Endothelial cell of umbilical vein (primary cell): Measurements from ENCODE around the gene HOXA9. TPM values are rescaled to one million over a fixed set of nuclear protein-coding genes. Genes with fewer than 3 reads are reported as not detected.

ENCODE experiments used
- BruUV-seq: library from RNA; stranded (reverse); fragments of 400-500 nt; replicated peaks from 2 replicates; lab custom pipeline; 2021; lab: Mats Ljungman, UMichigan
- CTCF ChIA-PET: fragments of 300-600, 350-600 bp; sonication (Branson Sonifier 250); formaldehyde crosslinking; loops from one replicate; lab custom pipeline; 2021; ENCODE audit warnings: antibody characterized with exemption, inconsistent platforms; lab: Charles Lee
- POLR2A ChIA-PET: fragments of 300-600, 350-600 bp; sonication (Branson Sonifier 250); formaldehyde crosslinking; loops from one replicate; lab custom pipeline; 2021; ENCODE audit warnings: antibody characterized with exemption, inconsistent platforms; lab: Charles Lee
- DNase-seq: peaks from one replicate; pipeline ENCODE4 v3.0.0-alpha.2; 2011; ENCODE audit warnings: low read depth, low spot score
- FAIRE-seq: peaks from 2 replicates; lab custom pipeline; 2011; peaks lifted over from hg19 to GRCh38; lab: Jason Lieb, UNC
- H2AFZ ChIP-seq: 2 replicates; pipeline ENCODE4 v1.6.0; 2012; ENCODE audit warnings: low read depth, low read length, control low read depth, inconsistent platforms
- H3K27ac ChIP-seq: 2 replicates; pipeline ENCODE4 v1.5.1; 2011; ENCODE audit warnings: low read depth, mild to moderate bottlenecking, control low read depth, low read length, moderate library complexity; ENCODE audit not compliant: insufficient read depth
- H3K27me3 ChIP-seq, 2 experiments: 2 replicates each; pipeline versions ENCODE4 v1.6.0 to v1.6.1; 2011; ENCODE audit warnings: low read length in 2 of 2, mixed read lengths in 1 of 2; ENCODE audit not compliant: control insufficient read depth in 2 of 2, insufficient read depth in 2 of 2
- H3K36me3 ChIP-seq, 2 experiments: 2 replicates in 1 of 2; 3 replicates in 1 of 2; pipeline ENCODE4 v1.5.1; 2011; ENCODE audit warnings: low read length in 2 of 2, mild to moderate bottlenecking in 1 of 2, moderate library complexity in 1 of 2; ENCODE audit not compliant: control insufficient read depth in 2 of 2, insufficient read depth in 2 of 2; ENCODE audit errors: extremely low read depth in 1 of 2
- H3K4me1 ChIP-seq: 3 replicates; pipeline ENCODE4 v1.5.1; 2011; ENCODE audit warnings: mild to moderate bottlenecking, low read length; ENCODE audit not compliant: control insufficient read depth, insufficient read depth; ENCODE audit errors: extremely low read depth
- H3K4me2 ChIP-seq: 2 replicates; pipeline ENCODE4 v1.6.1; 2011; ENCODE audit warnings: low read length, control low read depth, mixed read lengths; ENCODE audit not compliant: insufficient read depth
- H3K4me3 ChIP-seq, 3 experiments: fragments of 200-600 bp in 1 of 3; sonication (generic), shearing (Covaris generic) in 1 of 3; replicated peaks in 1 of 3; 2 replicates each; pipeline ENCODE4 v1.5.1; 2011 to 2016; ENCODE audit warnings: control low read depth in 3 of 3, low read length in 3 of 3, mild to moderate bottlenecking in 2 of 3, inconsistent platforms in 1 of 3, low read depth in 1 of 3, moderate library complexity in 1 of 3; ENCODE audit not compliant: insufficient read depth in 1 of 3
- H3K79me2 ChIP-seq: 2 replicates; pipeline ENCODE4 v1.6.0; 2012; ENCODE audit warnings: low read length, inconsistent platforms; ENCODE audit not compliant: control insufficient read depth, insufficient read depth
- H3K9ac ChIP-seq: replicated peaks from 2 replicates; pipeline ENCODE3; 2011; ENCODE audit warnings: low read length, control low read depth; ENCODE audit not compliant: insufficient read depth; ENCODE audit errors: extremely low read depth
- H3K9me1 ChIP-seq: replicated peaks from 3 replicates; pipeline ENCODE4 v1.6.0; 2011; ENCODE audit warnings: mild to moderate bottlenecking, low read length; ENCODE audit not compliant: control insufficient read depth, insufficient read depth; ENCODE audit errors: extremely low read depth
- H3K9me3 ChIP-seq: replicated peaks from 2 replicates; pipeline ENCODE4 v1.5.1; 2012; ENCODE audit warnings: low read length, inconsistent platforms; ENCODE audit not compliant: control insufficient read depth, insufficient read depth
- H4K20me1 ChIP-seq: replicated peaks from 2 replicates; pipeline ENCODE3; 2011; ENCODE audit warnings: mild to moderate bottlenecking, low read length; ENCODE audit not compliant: control insufficient read depth, insufficient read depth; ENCODE audit errors: extremely low read depth
- JUN ChIP-seq: IDR thresholded peaks from 2 replicates; pipeline ENCODE4 v1.6.1; 2011; ENCODE audit warnings: borderline replicate concordance, low read depth; ENCODE audit not compliant: insufficient read length, insufficient read depth
- MAX ChIP-seq: IDR thresholded peaks from 2 replicates; pipeline ENCODE4 v1.6.1; 2011; ENCODE audit not compliant: insufficient read depth, insufficient read length
- POLR2A ChIP-seq: IDR thresholded peaks from 2 replicates; pipeline ENCODE4 v1.6.1; 2012; ENCODE audit warnings: low read depth, mild to moderate bottlenecking, control low read depth, low read length
- dilution Hi-C: fragments of 300-500 bp; cut with MboI; formaldehyde crosslinking; loops from one replicate; pipeline ENCODE4 v1.15.0; 2019; ENCODE audit warnings: low sequenced_read_pairs; ENCODE audit not compliant: extremely low pct_ligation_motif_present
- intact Hi-C: fragments of 100-400 bp; cut with micrococcal nuclease; formaldehyde crosslinking; loops from one replicate; pipeline ENCODE4 v1.10.0; 2022
- polyA plus RNA-seq, 4 experiments: library from polyadenylated mRNA; depleted of rRNA in 3 of 4; stranded (reverse) in 3 of 4; unstranded in 1 of 4; fragments of >200 nt; gene quantifications; 2 replicates each; pipeline versions ENCODE4 v1.2.1 to v1.2.3, GENCODE V29; 2011 to 2012; ENCODE audit warnings: missing spikeins in 1 of 4
- total RNA-seq: library from RNA; stranded (reverse); gene quantifications from 2 replicates; pipeline ENCODE4 v1.2.3, GENCODE V29; 2021
- TF ChIP-seq, protein P1 (sequence below), 2 donors: IDR thresholded peaks; 1 replicate in 1 of 2; 2 replicates in 1 of 2; pipeline ENCODE4 v1.5.1; 2011; ENCODE audit warnings: low read length in 2 of 2, mild to moderate bottlenecking in 2 of 2, moderate library complexity in 2 of 2, control low read depth in 1 of 2, inconsistent platforms in 1 of 2, low read depth in 1 of 2; ENCODE audit not compliant: insufficient read depth in 1 of 2; ENCODE audit errors: extremely low read depth in 1 of 2

The HOXA9 gene
- total and polyA plus RNA-seq, 2 donors (not counting 3 experiments of a cell fraction or from before 2014, with no cell fraction given), result 47.2 to 61.6 TPM

DNA sequence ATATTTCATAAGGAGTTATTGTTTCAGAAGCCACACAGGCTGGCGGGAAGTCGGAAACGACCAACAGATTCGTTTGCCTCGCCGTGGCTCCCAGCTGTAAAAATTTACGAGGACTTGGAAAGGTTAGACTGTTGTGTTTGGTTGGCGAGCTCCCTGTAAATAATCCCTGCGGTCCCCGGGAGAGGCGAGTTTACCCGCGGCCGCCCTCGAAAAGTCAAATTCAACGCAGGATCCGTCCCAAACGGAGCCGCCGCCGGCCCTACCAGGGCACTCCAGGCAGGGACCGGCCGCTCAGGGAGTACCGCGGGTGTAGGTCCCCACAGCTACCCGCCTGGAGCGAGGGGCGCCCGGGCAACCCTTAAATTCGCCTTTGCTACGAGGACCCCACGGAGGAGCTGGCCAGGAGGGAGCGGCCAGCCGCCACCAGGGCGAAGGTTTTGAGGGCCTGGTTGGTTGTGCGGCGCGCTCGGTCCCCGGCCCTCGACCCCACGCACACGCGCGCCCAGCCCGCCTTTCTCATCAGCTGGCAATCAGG lies 726 bp upstream of the HOXA9 start:
- CTCF ChIA-PET, result interaction anchor here (0.8 to 7.4 kb wide), 12 partner anchors 8 to 931 kb away, joined by 3 to 42 read pairs (median 4); partner anchors contain the start of gene HOXA3
- no peaks in the 10 kb centered on the region for H3K27me3 ChIP-seq
- no peak for TF ChIP-seq POLR2A
- TF ChIP-seq MAX, result no peak
- peak overlapping the region; percentile 31 to 98 (median 63) for H3K4me3 ChIP-seq
- no peak for FAIRE-seq
- no TSS peak for BruUV-seq
- dilution Hi-C loops (loop anchor here (10.0 to 25.0 kb wide), 3 partner anchors 311 to 979 kb away; no protein-coding TSS in a partner anchor), intact Hi-C loops (loop anchor here (1.0 to 2.0 kb wide), 4 partner anchors 8 to 63 kb away; partner anchors contain the start of genes HOXA10 and HOXA2)
- H3K36me3 ChIP-seq, result peaks cover 3 to 7% of the 10 kb centered on the region in 2 experiments
- H3K4me1 ChIP-seq, result peaks cover 31% of the 10 kb centered on the region
- peaks cover 93% of the 10 kb centered on the region for H3K79me2 ChIP-seq
- H3K9ac ChIP-seq, result peak overlapping the region; percentile 85
- peak overlapping the region; percentile 70 for H3K4me2 ChIP-seq
- H4K20me1 ChIP-seq, result no peaks in the 10 kb centered on the region
- H3K9me1 ChIP-seq, result no peaks in the 10 kb centered on the region
- no peaks in the 10 kb centered on the region for H3K9me3 ChIP-seq
- H2AFZ ChIP-seq, result no peak overlapping the region
- H3K27ac ChIP-seq, result peak overlapping the region; percentile 91
- no peak for DNase-seq
- POLR2A ChIA-PET, result interaction anchor here (0.9 to 1.8 kb wide), 6 partner anchors 11 to 55 kb away, joined by 3 to 8 read pairs (median 5); partner anchors contain the start of genes HOXA11, HOXA3 and HOXA5

- Histone ChIP-seq H4K20me1 (no peaks in the 10 kb centered on the region), H3K36me3 (peaks cover 3 to 7% of the 10 kb centered on the region in 2 experiments), H3K9me3 (no peaks in the 10 kb centered on the region), H3K27me3 (no peaks in the 10 kb centered on the region), H3K9ac (peak overlapping the region; percentile 85), H3K9me1 (no peaks in the 10 kb centered on the region), H3K27ac (peak overlapping the region; percentile 91), H3K4me2 (peak overlapping the region; percentile 91), H3K79me2 (peaks cover 87% of the 10 kb centered on the region), H3K4me3 (peak overlapping the region; percentile 63 to 98 (median 88)), H3K4me1 (peaks cover 39% of the 10 kb centered on the region), H2AFZ (no peak overlapping the region)
- BruUV-seq, result no TSS peak
- DNase-seq (no peak), FAIRE-seq (peak; percentile 33)
- dilution Hi-C loops (loop anchor here (10.0 to 25.0 kb wide), 3 partner anchors 310 to 977 kb away; no protein-coding TSS in a partner anchor), intact Hi-C loops (loop anchor here (1.0 to 5.0 kb wide), 7 partner anchors 10 to 1772 kb away; partner anchors contain the start of genes HOXA10 and HOXA2)
- no peak for TF ChIP-seq MAX
- TF ChIP-seq JUN, result no peak
- TF ChIP-seq, protein P1, sequence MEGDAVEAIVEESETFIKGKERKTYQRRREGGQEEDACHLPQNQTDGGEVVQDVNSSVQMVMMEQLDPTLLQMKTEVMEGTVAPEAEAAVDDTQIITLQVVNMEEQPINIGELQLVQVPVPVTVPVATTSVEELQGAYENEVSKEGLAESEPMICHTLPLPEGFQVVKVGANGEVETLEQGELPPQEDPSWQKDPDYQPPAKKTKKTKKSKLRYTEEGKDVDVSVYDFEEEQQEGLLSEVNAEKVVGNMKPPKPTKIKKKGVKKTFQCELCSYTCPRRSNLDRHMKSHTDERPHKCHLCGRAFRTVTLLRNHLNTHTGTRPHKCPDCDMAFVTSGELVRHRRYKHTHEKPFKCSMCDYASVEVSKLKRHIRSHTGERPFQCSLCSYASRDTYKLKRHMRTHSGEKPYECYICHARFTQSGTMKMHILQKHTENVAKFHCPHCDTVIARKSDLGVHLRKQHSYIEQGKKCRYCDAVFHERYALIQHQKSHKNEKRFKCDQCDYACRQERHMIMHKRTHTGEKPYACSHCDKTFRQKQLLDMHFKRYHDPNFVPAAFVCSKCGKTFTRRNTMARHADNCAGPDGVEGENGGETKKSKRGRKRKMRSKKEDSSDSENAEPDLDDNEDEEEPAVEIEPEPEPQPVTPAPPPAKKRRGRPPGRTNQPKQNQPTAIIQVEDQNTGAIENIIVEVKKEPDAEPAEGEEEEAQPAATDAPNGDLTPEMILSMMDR (IDR thresholded peaks at IDR 0.05; ENCODE audit: extremely low read depth in 1 of 2, insufficient read depth in 1 of 2, low read depth in 1 of 2, low read length in 2 of 2), result peak; percentile 15 to 34
- ChIA-PET POLR2A (interaction anchor here (1.4 kb wide), 1 partner anchor 13 kb away, joined by 7 read pairs; no protein-coding TSS in a partner anchor), CTCF (interaction anchor here (0.6 to 7.4 kb wide), 3 partner anchors 12 to 794 kb away, joined by 3 to 81 read pairs (median 42); partner anchors contain the start of genes HOXA10 and HOXA3)
Observed at GRCh38 chr7:27164367-27165088, 809 bp downstream of the HOXA9 start.
